Globus pallidus (tissue), 1 donor: ENCODE results near the gene CST6.

ENCODE experiments used
- DNase-seq: peaks from one replicate; pipeline ENCODE4 v3.0.0-alpha.2; 2015; ENCODE audit warnings: low spot score

CST6 gene

GRCh38 chr11:66011785-66012303 is at the start of gene CST6:
Gene CST6, plus strand, starts transcription at chr11:66012008. Its CDS starts 37 bp downstream, at chr11:66012045.
- no peak for DNase-seq

GRCh38 chr11:65962141-65962564 is 49.7 kb upstream of the CST6 start:
- DNase-seq: no peak

- no peak for DNase-seq
Observed at GRCh38 chr11:65964906-65965305, 46.9 kb upstream of the CST6 start.

GRCh38 chr11:65965986-65966762 is 45.6 kb upstream of the CST6 start:
- DNase-seq: no peak

- no peak for DNase-seq
Observed at GRCh38 chr11:65967329-65967934, 44.4 kb upstream of the CST6 start.

GRCh38 chr11:65968600-65969482 is 43.0 kb upstream of the CST6 start:
- DNase-seq: no peak

- no peak for DNase-seq
Observed at GRCh38 chr11:65972116-65972515, 39.7 kb upstream of the CST6 start.

GRCh38 chr11:65973439-65974110 is 38.2 kb upstream of the CST6 start:
- DNase-seq: no peak

- DNase-seq: no peak
Observed at GRCh38 chr11:65975771-65976170, 36.0 kb upstream of the CST6 start.

- no peak for DNase-seq
Observed at GRCh38 chr11:65976216-65977176, 35.3 kb upstream of the CST6 start.

GRCh38 chr11:65977621-65978390 is 34.0 kb upstream of the CST6 start:
- no peak for DNase-seq

- DNase-seq: no peak
Observed at GRCh38 chr11:65978391-65979238, 33.2 kb upstream of the CST6 start.

GRCh38 chr11:65979261-65979759 is 32.5 kb upstream of the CST6 start:
- DNase-seq: no peak

GRCh38 chr11:65981101-65981740 is 30.6 kb upstream of the CST6 start:
- DNase-seq: no peak

- no peak for DNase-seq
Observed at GRCh38 chr11:65981972-65982823, 29.6 kb upstream of the CST6 start.

- no peak for DNase-seq
Observed at GRCh38 chr11:65982824-65983588, 28.8 kb upstream of the CST6 start.
